ENCODE data around the gene TARS2. TPM values are rescaled to one million over a fixed set of nuclear protein-coding genes. Genes with fewer than 3 reads are reported as not detected.

The TARS2 gene
- total RNA-seq, 3 donors from 2014 or later, result 15.9 to 20.2 (median 20.0) TPM

DNA sequence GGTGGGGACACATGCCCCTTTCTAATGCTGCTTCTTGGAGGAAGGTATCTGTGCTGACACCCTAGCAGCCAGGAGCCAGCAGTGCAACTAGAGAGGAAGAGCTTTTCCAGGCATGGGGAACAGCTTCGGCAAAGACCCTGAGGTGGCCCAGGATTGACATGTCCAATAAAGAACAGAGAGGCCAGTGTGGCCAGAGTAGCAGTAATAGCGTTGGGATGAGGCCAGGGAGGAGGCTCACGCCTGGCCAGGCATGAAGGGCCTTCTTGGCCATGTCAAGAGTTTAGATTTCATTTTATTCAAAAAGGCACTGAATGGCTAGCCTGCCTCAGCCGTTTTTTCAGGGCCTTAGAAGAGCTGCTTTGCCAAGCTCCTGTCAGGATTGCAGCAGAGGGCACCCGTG lies 45.6 kb downstream of the TARS2 start:
- H3K4me3 ChIP-seq, result no peak overlapping the region
- intact Hi-C loops (cut with DNase I, micrococcal nuclease), result no loop called here

DNA sequence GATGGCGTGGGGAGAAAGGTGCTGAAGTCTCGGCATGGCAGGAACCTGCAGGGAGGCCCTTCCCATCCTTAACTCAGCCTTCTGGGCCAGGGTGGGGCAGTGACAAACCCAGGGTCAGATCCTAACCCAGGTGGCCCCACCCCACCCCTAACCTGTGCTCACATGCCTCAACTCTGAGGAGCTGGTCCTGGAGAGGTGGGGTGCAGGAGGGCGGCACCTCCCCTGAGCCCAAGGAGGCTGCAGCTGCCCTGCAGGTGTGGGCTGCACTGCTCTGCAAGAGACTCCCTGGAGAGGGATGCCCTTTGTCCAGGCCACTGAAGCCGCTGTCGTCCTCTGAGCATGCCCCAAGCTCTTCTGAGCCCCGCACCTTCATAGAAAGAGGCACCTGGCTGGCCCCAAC lies 46.8 kb downstream of the TARS2 start:
- ATAC-seq, result no peak
- H3K4me1 ChIP-seq (ENCODE audit: low read depth), result peaks cover 18% of the 10 kb centered on the region
- no peaks in the 10 kb centered on the region for H3K36me3 ChIP-seq (ENCODE audit: low read depth)
- DNase-seq, result peak in 1 of 3 donors; percentile 32
- no peaks in the 10 kb centered on the region for H3K9me3 ChIP-seq
- intact Hi-C loops (cut with DNase I, micrococcal nuclease), result no loop called here
- H3K4me3 ChIP-seq, result no peak overlapping the region
- TF ChIP-seq, protein P1, sequence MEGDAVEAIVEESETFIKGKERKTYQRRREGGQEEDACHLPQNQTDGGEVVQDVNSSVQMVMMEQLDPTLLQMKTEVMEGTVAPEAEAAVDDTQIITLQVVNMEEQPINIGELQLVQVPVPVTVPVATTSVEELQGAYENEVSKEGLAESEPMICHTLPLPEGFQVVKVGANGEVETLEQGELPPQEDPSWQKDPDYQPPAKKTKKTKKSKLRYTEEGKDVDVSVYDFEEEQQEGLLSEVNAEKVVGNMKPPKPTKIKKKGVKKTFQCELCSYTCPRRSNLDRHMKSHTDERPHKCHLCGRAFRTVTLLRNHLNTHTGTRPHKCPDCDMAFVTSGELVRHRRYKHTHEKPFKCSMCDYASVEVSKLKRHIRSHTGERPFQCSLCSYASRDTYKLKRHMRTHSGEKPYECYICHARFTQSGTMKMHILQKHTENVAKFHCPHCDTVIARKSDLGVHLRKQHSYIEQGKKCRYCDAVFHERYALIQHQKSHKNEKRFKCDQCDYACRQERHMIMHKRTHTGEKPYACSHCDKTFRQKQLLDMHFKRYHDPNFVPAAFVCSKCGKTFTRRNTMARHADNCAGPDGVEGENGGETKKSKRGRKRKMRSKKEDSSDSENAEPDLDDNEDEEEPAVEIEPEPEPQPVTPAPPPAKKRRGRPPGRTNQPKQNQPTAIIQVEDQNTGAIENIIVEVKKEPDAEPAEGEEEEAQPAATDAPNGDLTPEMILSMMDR (IDR thresholded peaks at IDR 0.05), result no peak

More for the DNA sequence above, 45.6 kb downstream of the TARS2 start:
- Histone ChIP-seq H3K36me3 (ENCODE audit: low read depth) (no peaks in the 10 kb centered on the region), H3K9me3 (no peaks in the 10 kb centered on the region), H3K4me1 (ENCODE audit: low read depth) (peaks cover 22% of the 10 kb centered on the region)
- ATAC-seq (no peak), DNase-seq (no peak)
- TF ChIP-seq, protein P1 (IDR thresholded peaks at IDR 0.05), result no peak

DNA sequence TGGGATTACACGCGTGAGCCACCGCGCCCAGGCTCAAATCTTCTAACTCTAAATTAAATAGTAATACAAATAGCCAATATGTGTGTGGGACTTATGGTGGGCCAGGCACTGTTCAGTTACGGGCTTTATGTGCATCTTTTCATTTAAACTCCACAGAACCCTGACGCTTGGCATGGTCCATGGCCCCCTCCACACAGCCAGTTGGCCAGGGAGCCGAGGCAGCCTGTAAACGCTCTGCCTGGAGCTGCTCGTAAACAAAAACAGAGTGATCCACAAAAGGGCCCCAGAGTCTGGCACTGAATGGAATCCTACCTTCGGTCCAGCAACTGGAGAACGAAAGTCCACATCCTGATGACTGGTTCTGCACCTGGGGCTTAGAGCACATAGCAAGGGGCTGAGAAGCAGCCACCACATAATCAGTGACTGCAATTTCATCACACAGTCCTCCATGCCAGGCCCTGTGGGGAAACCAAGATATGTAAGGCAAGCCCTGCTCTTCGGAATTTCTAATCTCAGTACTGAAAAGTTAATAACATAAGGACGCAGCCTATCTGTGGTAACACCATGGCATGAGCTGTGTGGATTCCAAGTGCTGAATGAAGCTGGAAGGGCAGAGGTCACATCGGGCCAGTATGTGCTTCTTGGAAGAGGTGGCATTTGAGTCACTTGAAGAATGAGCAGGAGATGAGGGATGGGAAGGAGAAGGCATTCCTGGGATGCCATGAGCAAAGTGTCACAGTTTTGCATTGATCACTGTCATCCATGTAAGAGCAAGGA lies 48.5 kb downstream of the TARS2 start:
- no peak overlapping the region for H3K4me3 ChIP-seq

DNA sequence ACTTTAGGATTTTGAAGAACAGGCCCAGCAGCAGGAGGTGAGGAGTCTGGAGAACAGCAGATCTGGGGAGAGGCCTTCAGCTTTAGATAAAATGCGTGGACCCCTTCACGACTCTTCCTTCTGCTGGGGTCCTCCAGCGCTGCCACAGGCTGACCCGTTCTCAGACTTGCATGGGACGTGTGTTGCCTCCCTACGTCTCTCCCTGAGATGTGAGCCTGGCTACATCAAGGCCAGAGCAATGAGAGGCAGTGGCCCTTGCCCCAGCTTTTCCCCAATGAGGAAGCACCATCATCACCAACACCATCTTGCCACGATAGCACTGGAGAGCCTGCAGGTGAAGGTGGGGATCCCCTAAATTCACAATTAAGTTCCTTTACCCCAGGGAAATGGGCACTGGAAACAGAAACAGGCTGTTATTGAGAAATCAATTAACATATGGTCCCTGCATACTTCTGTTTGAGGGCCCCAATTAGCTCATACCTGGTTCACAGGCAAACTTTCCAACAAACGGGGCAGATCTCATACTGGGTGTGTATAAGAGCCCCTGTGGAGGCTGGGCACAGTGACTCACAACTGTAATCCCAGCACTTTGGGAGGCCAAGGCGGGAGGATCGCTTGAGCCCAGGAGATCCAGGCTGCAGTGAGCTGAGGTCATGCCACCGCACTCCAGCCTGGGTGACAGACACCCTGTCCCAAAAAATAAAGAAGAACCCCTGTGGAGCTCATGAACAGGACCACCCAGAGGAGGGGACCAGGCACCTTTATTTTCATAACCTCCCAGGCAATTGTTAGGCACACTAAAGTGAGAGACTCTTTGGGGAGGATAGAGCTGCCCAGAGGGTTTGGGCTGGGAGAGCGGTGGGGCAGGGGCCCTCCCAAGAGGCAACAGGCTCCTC lies 49.9 kb downstream of the TARS2 start:
- TF ChIP-seq, protein P1 (IDR thresholded peaks at IDR 0.05), result no peak
- H3K4me3 ChIP-seq, result no peak overlapping the region
- intact Hi-C loops (cut with DNase I, micrococcal nuclease), result no loop called here
- no peak for ATAC-seq
- peak in 1 of 3 donors; percentile 14 for DNase-seq
- H3K9me3 ChIP-seq, result no peaks in the 10 kb centered on the region
- H3K36me3 ChIP-seq (ENCODE audit: low read depth), result no peaks in the 10 kb centered on the region
- peaks cover 15% of the 10 kb centered on the region for H3K4me1 ChIP-seq (ENCODE audit: low read depth)

More for the DNA sequence above, 48.5 kb downstream of the TARS2 start:
- ATAC-seq (no peak), DNase-seq (peak in 1 of 3 donors; percentile 14)
- intact Hi-C loops (cut with DNase I, micrococcal nuclease), result no loop called here
- Histone ChIP-seq H3K36me3 (ENCODE audit: low read depth) (no peaks in the 10 kb centered on the region), H3K9me3 (no peaks in the 10 kb centered on the region), H3K4me1 (ENCODE audit: low read depth) (peaks cover 15% of the 10 kb centered on the region)
- TF ChIP-seq, protein P1 (IDR thresholded peaks at IDR 0.05), result no peak

DNA sequence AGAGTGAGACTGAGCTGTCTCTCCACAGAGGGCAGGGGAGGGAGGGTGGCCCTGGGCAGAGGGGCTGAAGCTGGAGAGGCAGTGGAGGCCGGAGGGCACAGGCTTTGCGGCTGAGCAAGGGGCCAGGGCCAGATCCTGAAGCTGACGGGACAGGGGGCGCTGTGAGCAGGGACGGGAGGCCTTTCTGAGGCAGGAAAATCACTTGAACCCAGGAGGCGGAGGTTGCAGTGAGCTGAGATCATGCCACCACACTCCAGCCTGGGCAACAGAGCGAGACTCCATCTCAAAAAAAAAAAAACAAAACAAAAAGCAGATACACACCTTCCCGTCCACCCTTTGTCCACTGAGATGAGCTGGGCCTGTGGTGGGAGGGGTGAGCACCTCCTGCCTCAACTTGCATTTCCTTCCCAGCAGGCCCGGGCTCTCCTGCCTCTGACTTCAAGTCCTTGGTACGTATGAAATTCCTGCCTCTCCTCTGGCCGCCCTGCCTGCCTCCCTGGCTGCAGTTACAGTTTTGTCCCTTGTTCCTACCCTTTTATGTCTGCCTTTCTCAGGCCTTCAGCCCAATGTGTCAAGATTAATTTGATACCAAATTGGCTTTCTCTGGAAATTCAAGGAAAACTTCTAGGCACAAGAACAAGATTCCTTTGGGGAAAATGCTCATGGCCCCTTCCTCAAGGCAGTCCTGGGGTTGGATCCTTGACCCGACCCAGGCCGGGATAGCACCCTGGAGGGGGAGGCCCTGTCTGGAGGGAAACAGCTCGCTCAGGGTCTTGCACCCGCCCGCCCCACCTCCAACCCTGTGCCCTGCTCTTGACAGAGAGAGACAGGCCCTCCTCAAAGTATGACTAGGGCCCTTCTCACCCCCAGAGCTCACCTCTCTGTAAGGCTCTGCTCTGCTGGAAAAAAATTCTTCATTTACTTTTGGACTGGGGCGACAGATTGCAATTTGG lies 50.8 kb downstream of the TARS2 start:
- TF ChIP-seq, protein P1 (IDR thresholded peaks at IDR 0.05), result no peak
- H3K4me3 ChIP-seq, result no peak overlapping the region
- intact Hi-C loops (cut with DNase I, micrococcal nuclease), result no loop called here
- no peaks in the 10 kb centered on the region for H3K36me3 ChIP-seq (ENCODE audit: low read depth)
- H3K9me3 ChIP-seq, result no peaks in the 10 kb centered on the region
- ATAC-seq, result no peak
- H3K4me1 ChIP-seq (ENCODE audit: low read depth), result peaks cover 11% of the 10 kb centered on the region
- peak in 1 of 3 donors; percentile 25 for DNase-seq

All from mucosa of descending colon (tissue), 3 donors.